22Rv1 (cell line): Measurements from ENCODE around the gene NRDC.

ENCODE experiments used
- ZFX ChIP-seq: fragments of 450-650 bp; IDR thresholded peaks from 2 replicates; pipeline ENCODE4 v1.6.1; 2017; ENCODE audit warnings: antibody characterized with exemption, borderline replicate concordance
- TF ChIP-seq, protein P1 (sequence below): fragments of 450-650 bp; IDR thresholded peaks from 2 replicates; pipeline ENCODE4 v1.5.1; 2017; ENCODE audit warnings: mild to moderate bottlenecking

DNA sequence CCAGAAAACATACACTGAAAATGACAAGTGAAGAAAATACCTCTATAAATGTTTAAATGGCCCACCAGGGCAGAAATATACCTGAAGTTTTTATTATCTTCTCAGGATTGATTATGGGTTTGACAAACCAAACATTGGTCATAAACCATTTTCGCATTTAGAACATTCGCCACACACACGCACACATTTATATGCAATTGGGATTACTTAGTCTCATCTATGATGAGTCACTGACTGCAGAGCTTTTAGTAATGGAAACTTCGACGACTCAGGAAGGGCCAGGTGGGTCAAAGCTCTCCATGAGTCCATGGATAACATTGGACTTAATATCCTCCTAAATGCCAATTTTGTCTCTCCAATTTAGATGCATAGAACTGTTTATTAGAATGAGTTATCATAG, 16.9 kb downstream of the NRDC start:
- TF ChIP-seq, protein P1, sequence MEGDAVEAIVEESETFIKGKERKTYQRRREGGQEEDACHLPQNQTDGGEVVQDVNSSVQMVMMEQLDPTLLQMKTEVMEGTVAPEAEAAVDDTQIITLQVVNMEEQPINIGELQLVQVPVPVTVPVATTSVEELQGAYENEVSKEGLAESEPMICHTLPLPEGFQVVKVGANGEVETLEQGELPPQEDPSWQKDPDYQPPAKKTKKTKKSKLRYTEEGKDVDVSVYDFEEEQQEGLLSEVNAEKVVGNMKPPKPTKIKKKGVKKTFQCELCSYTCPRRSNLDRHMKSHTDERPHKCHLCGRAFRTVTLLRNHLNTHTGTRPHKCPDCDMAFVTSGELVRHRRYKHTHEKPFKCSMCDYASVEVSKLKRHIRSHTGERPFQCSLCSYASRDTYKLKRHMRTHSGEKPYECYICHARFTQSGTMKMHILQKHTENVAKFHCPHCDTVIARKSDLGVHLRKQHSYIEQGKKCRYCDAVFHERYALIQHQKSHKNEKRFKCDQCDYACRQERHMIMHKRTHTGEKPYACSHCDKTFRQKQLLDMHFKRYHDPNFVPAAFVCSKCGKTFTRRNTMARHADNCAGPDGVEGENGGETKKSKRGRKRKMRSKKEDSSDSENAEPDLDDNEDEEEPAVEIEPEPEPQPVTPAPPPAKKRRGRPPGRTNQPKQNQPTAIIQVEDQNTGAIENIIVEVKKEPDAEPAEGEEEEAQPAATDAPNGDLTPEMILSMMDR = no peak
- TF ChIP-seq ZFX = no peak
